ENCODE measurements around the gene HSPH1.

DNA sequence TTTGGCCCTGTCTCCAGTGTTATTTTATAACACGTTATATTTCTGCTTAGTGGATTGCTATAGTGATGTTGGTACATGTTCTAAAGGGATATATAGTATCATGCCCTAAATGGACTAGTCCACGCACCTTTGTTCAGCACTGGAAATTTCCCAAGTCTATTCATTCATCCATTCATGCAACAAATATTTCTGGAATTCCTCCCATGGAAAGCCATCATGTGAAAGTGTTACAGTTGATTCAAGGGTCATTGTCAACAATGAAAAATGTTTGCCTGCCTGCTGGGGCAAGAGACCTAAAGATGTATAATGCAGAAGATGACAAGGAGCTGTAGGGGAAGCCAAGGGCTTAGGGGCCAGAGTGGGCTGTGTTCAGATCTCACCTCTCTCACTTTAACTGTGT, 10.8 kb upstream of the HSPH1 start:
- TF ChIP-seq ZNF569 (CRISPR knock-in tag; IDR thresholded peaks at IDR 0.05; ENCODE audit: borderline replicate concordance) (no peak), RERE (CRISPR knock-in tag; IDR thresholded peaks at IDR 0.05; ENCODE audit: low read depth) (no peak), ATF3 (CRISPR knock-in tag; IDR thresholded peaks at IDR 0.05) (no peak), CBFB (CRISPR knock-in tag; IDR thresholded peaks at IDR 0.05) (no peak), SPEN (CRISPR knock-in tag; IDR thresholded peaks at IDR 0.05; ENCODE audit: low read depth) (no peak), JUN (CRISPR knock-in tag; IDR thresholded peaks at IDR 0.05) (no peak), RELA (CRISPR knock-in tag; IDR thresholded peaks at IDR 0.05) (no peak)
- TF ChIP-seq, protein P1, sequence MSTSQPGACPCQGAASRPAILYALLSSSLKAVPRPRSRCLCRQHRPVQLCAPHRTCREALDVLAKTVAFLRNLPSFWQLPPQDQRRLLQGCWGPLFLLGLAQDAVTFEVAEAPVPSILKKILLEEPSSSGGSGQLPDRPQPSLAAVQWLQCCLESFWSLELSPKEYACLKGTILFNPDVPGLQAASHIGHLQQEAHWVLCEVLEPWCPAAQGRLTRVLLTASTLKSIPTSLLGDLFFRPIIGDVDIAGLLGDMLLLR (CRISPR knock-in tag; IDR thresholded peaks at IDR 0.05) = no peak
- TF ChIP-seq, protein P2, sequence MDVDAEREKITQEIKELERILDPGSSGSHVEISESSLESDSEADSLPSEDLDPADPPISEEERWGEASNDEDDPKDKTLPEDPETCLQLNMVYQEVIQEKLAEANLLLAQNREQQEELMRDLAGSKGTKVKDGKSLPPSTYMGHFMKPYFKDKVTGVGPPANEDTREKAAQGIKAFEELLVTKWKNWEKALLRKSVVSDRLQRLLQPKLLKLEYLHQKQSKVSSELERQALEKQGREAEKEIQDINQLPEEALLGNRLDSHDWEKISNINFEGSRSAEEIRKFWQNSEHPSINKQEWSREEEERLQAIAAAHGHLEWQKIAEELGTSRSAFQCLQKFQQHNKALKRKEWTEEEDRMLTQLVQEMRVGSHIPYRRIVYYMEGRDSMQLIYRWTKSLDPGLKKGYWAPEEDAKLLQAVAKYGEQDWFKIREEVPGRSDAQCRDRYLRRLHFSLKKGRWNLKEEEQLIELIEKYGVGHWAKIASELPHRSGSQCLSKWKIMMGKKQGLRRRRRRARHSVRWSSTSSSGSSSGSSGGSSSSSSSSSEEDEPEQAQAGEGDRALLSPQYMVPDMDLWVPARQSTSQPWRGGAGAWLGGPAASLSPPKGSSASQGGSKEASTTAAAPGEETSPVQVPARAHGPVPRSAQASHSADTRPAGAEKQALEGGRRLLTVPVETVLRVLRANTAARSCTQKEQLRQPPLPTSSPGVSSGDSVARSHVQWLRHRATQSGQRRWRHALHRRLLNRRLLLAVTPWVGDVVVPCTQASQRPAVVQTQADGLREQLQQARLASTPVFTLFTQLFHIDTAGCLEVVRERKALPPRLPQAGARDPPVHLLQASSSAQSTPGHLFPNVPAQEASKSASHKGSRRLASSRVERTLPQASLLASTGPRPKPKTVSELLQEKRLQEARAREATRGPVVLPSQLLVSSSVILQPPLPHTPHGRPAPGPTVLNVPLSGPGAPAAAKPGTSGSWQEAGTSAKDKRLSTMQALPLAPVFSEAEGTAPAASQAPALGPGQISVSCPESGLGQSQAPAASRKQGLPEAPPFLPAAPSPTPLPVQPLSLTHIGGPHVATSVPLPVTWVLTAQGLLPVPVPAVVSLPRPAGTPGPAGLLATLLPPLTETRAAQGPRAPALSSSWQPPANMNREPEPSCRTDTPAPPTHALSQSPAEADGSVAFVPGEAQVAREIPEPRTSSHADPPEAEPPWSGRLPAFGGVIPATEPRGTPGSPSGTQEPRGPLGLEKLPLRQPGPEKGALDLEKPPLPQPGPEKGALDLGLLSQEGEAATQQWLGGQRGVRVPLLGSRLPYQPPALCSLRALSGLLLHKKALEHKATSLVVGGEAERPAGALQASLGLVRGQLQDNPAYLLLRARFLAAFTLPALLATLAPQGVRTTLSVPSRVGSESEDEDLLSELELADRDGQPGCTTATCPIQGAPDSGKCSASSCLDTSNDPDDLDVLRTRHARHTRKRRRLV (CRISPR knock-in tag; IDR thresholded peaks at IDR 0.05) = no peak

All from HepG2 (cell line).